GOT3 (cell line): ENCODE data around the gene RAB36.

Source experiments
- DNase-seq: peaks from one replicate; lab custom pipeline; 2025; ENCODE audit warnings: mixed read lengths; lab: John Stamatoyannopoulos, UW

The RAB36 gene

DNA sequence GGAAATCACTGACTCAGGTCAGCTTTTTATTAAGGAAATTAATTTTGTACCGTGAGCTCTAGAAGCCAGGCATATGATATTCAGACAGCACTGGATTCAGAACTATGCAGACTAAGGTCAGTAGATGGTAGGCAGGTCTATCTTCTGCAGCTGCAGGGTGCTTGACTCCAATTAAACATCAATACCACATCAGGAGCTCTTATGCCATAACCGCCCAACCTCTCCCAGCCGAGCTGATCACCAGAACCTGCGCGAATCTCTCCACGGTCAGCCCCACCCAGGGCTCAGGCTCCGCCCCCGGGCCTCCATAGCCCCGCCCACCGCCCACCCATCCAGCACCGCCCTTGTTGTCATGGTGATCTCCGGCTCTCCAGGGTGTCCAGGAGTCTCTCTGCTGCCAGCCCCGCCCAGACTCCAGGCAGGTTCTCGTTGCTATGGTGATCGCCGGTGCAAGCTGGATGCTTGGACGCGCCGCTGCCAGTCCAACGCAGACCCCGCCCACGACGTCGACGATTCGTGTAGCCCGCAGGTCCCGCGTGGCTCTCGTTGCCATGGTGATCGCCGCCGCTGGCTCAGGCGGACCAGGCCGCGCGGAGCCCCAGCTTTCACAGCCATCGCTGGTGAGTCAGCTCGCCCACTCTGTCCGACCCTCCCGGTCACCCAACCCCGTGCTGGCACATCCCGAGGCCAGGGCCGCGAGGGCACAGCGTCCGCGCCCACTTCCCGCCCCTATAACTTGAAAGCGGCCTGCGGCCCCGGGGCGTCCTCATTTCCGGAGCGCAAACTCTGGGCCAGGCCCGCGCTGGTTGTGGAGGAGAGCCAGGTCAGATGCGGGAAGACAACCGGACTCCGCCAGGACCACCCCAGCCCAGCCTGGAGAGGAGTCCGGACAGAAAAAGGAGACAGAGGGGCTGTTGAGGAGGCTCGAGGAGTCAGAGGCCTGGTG, at the start of gene RAB36:
Gene RAB36 (plus strand): TSS at position 546 of the 946 bp plus-strand sequence. CDS start 1,140 bp downstream, outside the sequence.
- DNase-seq = peak; percentile 96

DNA sequence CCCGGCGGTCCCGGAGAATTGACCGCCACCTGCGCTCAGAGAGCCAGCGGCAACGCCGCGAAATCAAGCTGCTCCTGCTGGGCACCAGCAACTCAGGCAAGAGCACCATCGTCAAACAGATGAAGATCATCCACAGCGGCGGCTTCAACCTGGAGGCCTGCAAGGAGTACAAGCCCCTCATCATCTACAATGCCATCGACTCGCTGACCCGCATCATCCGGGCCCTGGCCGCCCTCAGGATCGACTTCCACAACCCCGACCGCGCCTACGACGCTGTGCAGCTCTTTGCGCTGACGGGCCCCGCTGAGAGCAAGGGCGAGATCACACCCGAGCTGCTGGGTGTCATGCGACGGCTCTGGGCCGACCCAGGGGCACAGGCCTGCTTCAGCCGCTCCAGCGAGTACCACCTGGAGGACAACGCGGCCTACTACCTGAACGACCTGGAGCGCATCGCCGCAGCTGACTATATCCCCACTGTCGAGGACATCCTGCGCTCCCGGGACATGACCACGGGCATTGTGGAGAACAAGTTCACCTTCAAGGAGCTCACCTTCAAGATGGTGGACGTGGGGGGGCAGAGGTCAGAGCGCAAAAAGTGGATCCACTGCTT, 49.4 kb upstream of the RAB36 start:
- no peak for DNase-seq

GRCh38 chr22:23097412-23098229, 47.7 kb upstream of the RAB36 start:
- DNase-seq = no peak

- DNase-seq = no peak
These were observed 47.0 kb upstream of the RAB36 start for GRCh38 chr22:23098230-23098705.

- no peak for DNase-seq
These were observed 46.4 kb upstream of the RAB36 start for GRCh38 chr22:23098718-23099530.

- no peak for DNase-seq
These were observed 45.8 kb upstream of the RAB36 start for GRCh38 chr22:23099531-23099804.

DNA sequence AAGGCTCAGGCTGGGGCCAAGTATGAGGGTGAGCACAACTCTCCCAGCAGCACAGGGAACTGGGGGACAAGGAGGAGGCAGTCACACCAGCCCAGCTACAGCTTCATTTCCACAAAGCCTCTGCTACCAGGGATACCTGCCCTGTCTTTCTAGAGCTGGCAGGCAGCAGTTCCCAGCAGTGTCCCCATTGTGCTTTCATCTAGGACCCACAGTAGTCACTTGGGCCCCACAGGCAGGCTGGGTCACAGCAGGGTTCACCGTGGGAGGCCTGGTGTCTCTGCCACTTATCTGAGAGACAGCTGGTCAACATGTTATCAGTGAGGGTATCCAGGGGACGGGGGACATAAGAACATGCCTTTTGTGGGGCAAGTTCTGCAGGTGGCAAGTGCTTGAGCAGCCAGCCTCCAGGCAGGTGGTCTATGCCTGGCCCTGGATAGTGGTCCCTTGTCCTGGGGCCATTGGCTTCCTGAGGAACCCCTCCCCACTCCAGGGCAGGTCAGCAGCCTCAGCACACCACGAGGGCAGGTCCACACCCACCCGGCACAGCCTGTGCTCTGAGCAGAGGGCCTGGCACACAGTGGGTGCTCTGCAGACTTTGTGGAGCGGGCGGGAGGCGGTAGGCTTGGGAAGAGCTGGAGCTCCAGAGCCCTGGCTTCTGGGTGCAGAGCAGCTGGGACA, 45.0 kb upstream of the RAB36 start:
- DNase-seq = no peak

GRCh38 chr22:23101524-23101923, 43.8 kb upstream of the RAB36 start:
- DNase-seq = no peak

GRCh38 chr22:23102002-23102655, 43.1 kb upstream of the RAB36 start:
- no peak for DNase-seq

- DNase-seq = no peak
These were observed 42.5 kb upstream of the RAB36 start for GRCh38 chr22:23102776-23103175.

DNA sequence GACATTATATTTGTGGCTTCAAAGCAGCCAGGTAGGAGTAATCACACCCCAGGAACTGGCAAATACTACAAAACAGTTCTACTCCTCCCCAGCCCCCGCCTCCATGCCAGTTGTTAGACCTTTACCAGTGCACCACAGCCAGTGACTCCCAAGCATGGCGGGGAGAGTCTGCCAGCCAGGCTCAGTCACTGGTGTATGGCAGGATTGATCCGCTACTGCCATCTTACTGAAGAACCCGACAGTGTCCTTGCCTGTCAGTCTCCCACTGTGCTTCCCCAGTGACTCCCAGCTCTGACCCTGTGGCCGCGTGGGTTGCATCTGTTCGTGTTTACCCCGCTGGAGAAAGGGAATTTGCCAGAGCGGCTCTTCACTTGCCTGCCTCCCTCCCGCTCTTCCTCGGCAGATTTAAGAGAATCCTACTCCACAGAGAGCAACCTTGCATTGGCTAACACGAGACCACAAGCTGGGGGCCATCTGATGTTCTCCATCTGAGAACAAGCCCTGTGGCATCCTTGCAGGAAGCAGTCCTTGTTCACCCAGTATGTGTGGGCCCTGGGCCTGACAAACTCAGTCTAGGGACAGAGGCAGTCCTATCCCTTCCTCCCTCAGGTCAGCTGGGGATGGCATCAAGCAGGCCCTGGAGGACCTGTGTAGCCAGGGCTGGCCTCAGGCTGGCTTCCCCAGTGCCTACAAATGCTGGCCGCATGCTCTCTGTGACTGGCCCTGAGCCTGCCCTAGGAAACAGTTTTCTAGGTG, 41.9 kb upstream of the RAB36 start:
- no peak for DNase-seq

DNA sequence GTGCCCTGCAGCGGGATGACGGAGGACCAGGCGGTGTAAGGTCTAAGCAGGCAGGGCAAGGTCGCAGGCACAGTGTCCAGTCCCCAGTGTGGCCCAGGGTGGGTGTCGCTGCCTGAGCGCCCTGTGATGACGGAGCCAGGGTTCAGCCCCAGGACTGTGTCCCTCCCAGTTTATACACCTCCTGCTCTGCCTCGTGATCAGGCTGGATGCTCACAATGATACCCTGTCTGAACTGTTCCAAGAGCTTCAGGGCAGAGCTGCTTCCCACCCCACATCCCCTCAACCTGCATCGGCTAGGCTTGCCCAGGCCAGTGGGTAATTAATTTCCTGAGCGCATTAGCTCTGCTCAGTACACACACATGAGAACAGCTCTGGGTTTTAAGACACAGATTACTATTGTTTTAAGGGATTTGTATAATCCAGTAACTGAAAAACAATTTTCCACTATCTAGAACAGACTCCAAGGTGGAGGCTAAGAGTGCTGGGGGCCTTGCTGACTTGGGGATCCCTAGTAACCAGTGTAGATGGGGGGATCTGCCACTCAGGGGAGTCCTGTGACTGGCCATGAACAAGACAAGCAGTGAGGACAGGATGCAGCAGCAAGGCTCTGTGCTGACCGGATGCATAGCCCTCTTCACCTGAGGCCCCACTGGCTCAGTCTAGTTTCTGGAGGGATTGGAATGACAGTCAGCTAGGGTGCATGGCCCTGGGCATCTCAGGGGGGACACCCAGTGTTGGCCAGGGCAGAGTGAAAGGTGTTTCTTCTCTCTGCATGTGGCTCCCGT, 40.9 kb upstream of the RAB36 start:
- no peak for DNase-seq

- no peak for DNase-seq
These were observed 40.0 kb upstream of the RAB36 start for GRCh38 chr22:23105304-23105703.

- DNase-seq = no peak
These were observed 39.4 kb upstream of the RAB36 start for GRCh38 chr22:23105919-23106318.

GRCh38 chr22:23106344-23106743, 38.9 kb upstream of the RAB36 start:
- DNase-seq = no peak

- no peak for DNase-seq
These were observed 38.3 kb upstream of the RAB36 start for GRCh38 chr22:23106906-23107367.

- no peak for DNase-seq
These were observed 37.6 kb upstream of the RAB36 start for GRCh38 chr22:23107487-23108248.
